Effector memory CD4-positive, alpha-beta T cell (primary cell): ENCODE results near the gene FAM193A.

Experiments used
- DNase-seq, 3 donors: peaks; one replicate each; pipeline ENCODE4 v3.0.0-alpha.2; 2020
- H3K27ac ChIP-seq: 2 replicates; pipeline ENCODE4 v1.7.0; 2013; ENCODE audit warnings: mild to moderate bottlenecking, low read length, moderate library complexity; ENCODE audit not compliant: insufficient read depth, poor library complexity, severe bottlenecking
- H3K27me3 ChIP-seq: replicated peaks from 2 replicates; pipeline ENCODE4 v1.7.0; 2013; ENCODE audit warnings: mild to moderate bottlenecking, low read length; ENCODE audit not compliant: insufficient read depth, control insufficient read depth, poor library complexity, severe bottlenecking
- H3K36me3 ChIP-seq: 2 replicates; pipeline ENCODE4 v1.7.0; 2013; ENCODE audit warnings: mild to moderate bottlenecking, low read length, moderate library complexity; ENCODE audit not compliant: control insufficient read depth, insufficient read depth
- H3K4me1 ChIP-seq: 2 replicates; pipeline ENCODE4 v1.7.0; 2013; ENCODE audit warnings: low read length, mild to moderate bottlenecking; ENCODE audit not compliant: control insufficient read depth, insufficient read depth, poor library complexity, severe bottlenecking
- H3K4me3 ChIP-seq: 2 replicates; pipeline ENCODE4 v1.7.0; 2013; ENCODE audit warnings: low read length, low read depth, mild to moderate bottlenecking; ENCODE audit not compliant: insufficient read depth, poor library complexity, severe bottlenecking
- H3K9me3 ChIP-seq: 2 replicates; pipeline ENCODE4 v1.7.0; 2013; ENCODE audit warnings: mild to moderate bottlenecking, low read length, moderate library complexity; ENCODE audit not compliant: control insufficient read depth

FAM193A gene

DNA sequence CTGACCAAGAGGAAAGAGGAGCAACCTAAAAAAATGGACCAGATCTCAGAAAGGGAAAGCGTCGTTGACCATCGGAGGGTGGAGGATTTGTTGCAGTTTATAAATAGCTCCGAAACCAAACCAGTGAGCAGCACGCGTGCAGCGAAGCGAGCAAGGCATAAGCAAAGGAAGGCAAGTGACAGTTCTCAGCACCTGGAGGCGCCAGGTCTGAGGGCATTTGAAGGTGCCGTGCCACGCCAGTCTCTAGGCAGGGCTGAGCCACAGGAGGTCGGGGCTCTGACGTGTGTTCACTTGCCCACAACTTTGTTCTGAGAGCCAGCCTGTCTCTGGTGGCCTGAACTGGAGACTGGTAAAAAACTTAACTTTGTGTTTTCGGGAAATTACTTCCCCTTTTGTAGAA is 160.0 kb downstream of the FAM193A start:
- Histone ChIP-seq H3K36me3 (peaks cover 86% of the 10 kb centered on the region), H3K27me3 (no peaks in the 10 kb centered on the region), H3K4me1 (no peaks in the 10 kb centered on the region), H3K9me3 (no peaks in the 10 kb centered on the region), H3K27ac (no peak overlapping the region), H3K4me3 (no peak overlapping the region)
- no peak for DNase-seq

DNA sequence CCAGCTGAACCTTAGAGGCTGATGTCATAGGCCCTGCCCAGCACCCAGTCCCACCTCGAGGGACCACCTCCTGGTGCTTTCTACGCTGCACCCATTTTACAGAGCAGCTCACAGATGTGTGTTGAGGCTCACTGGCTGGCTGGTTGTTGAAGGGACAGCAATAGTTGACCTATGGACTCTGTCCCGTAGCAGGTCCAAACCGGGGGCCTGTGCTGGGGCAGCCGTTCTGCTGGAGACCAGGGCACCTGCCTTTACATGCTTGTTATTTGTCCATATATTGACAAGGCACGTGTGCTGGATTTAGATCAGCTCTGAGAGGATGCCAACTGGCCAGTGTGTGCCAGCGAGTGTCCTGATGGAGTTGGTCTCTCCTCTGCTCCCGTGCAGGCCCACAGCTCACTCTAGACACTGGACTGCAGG is 161.6 kb downstream of the FAM193A start:
- no peak overlapping the region for H3K27ac ChIP-seq
- peaks cover 86% of the 10 kb centered on the region for H3K36me3 ChIP-seq
- H3K9me3 ChIP-seq: no peaks in the 10 kb centered on the region
- no peaks in the 10 kb centered on the region for H3K4me1 ChIP-seq
- no peak overlapping the region for H3K4me3 ChIP-seq
- H3K27me3 ChIP-seq: no peaks in the 10 kb centered on the region
- no peak for DNase-seq

- Histone ChIP-seq H3K4me3 (no peak overlapping the region), H3K4me1 (no peaks in the 10 kb centered on the region), H3K9me3 (no peaks in the 10 kb centered on the region), H3K36me3 (peaks cover 85% of the 10 kb centered on the region), H3K27ac (no peak overlapping the region), H3K27me3 (no peaks in the 10 kb centered on the region)
- no peak for DNase-seq
Observed at GRCh38 chr4:2698504-2698903, 162.1 kb downstream of the FAM193A start.

DNA sequence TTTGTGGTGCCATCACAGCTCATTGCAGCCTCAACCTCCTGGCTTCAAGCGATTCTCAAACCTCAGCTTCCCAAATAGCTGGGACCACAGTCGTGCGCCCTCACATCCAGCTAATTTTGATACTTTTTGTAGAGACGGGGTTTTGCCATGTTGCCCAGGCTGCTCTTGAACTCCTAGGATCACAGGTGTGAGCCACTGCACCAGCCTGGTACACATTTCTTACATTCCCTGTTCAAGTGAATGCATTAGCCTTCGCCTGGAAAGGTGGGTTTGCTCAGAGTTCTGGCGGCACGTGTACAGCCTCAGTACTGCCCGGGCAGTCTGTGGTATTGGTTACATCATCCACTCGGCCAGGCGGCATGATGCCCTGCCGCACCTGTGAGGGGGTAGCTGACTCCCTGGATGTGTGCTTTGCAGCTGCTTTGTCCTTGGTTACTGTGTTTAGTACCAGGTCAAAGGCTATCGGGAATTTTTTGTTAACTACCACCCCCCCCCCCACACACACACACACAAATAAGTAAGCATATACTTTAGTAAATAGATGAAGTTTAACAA is 162.6 kb downstream of the FAM193A start:
- Histone ChIP-seq H3K36me3 (peaks cover 84% of the 10 kb centered on the region), H3K27ac (no peak overlapping the region), H3K27me3 (no peaks in the 10 kb centered on the region), H3K4me3 (no peak overlapping the region), H3K4me1 (no peaks in the 10 kb centered on the region), H3K9me3 (no peaks in the 10 kb centered on the region)
- no peak for DNase-seq

- Histone ChIP-seq H3K27ac (no peak overlapping the region), H3K27me3 (no peaks in the 10 kb centered on the region), H3K9me3 (no peaks in the 10 kb centered on the region), H3K4me1 (no peaks in the 10 kb centered on the region), H3K4me3 (no peak overlapping the region), H3K36me3 (peaks cover 79% of the 10 kb centered on the region)
- DNase-seq: no peak
Observed at GRCh38 chr4:2699534-2699933, 163.1 kb downstream of the FAM193A start.

DNA sequence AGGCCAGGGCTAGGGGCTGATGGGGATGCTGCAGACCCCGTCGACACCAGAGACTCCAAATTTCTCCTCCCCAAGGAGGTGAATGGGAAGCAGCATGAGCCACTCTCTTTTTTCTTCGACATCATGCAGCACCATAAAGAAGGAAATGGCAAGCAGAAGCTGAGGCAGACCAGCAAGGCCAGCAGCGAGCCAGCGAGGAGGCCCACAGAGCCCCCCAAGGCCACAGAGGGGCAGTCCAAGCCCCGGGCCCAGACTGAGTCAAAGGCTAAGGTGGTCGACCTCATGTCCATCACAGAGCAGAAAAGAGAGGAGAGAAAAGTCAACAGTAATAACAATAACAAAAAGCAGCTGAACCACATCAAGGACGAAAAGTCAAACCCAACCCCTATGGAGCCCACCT is 163.6 kb downstream of the FAM193A start:
- Histone ChIP-seq H3K36me3 (peaks cover 74% of the 10 kb centered on the region), H3K27ac (no peak overlapping the region)

GRCh38 chr4:2702361-2702760 is 165.9 kb downstream of the FAM193A start:
- no peak for DNase-seq
- Histone ChIP-seq H3K27me3 (no peaks in the 10 kb centered on the region), H3K36me3 (peaks cover 55% of the 10 kb centered on the region)

More for the DNA sequence above, 163.6 kb downstream of the FAM193A start:
- H3K4me1 ChIP-seq: no peaks in the 10 kb centered on the region
- no peaks in the 10 kb centered on the region for H3K9me3 ChIP-seq
- H3K4me3 ChIP-seq: no peak overlapping the region
- DNase-seq: no peak
- no peaks in the 10 kb centered on the region for H3K27me3 ChIP-seq

DNA sequence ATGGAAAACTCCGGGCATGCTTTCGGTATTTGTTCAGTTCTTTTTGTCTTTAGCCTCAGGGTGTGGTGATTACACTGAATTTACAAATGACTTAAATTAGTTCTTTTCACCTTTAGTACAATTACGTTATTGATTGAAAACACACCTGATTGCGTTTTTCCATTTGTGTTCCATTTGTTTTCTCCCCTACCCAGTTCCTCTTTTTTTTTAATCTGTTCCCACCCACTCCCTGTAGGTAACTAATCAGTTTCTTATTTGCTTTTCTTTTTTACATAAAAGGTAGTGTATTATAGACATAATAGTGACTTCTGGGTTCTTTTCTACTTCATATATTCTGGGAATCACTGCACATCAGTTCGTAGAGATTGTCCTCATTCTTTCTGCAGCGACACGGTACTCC is 166.3 kb downstream of the FAM193A start:
- no peak overlapping the region for H3K27ac ChIP-seq
- peaks cover 51% of the 10 kb centered on the region for H3K36me3 ChIP-seq
- H3K4me3 ChIP-seq: no peak overlapping the region
- no peaks in the 10 kb centered on the region for H3K4me1 ChIP-seq
- no peaks in the 10 kb centered on the region for H3K27me3 ChIP-seq
- DNase-seq: no peak
- no peaks in the 10 kb centered on the region for H3K9me3 ChIP-seq

More at GRCh38 chr4:2702361-2702760, 165.9 kb downstream of the FAM193A start:
- Histone ChIP-seq H3K4me3 (no peak overlapping the region), H3K27ac (no peak overlapping the region), H3K4me1 (no peaks in the 10 kb centered on the region), H3K9me3 (no peaks in the 10 kb centered on the region)

- DNase-seq: no peak
- H3K36me3 ChIP-seq: peaks cover 19% of the 10 kb centered on the region
- H3K4me1 ChIP-seq: peaks cover 13% of the 10 kb centered on the region
- H3K9me3 ChIP-seq: no peaks in the 10 kb centered on the region
- H3K27ac ChIP-seq: no peak overlapping the region
- H3K27me3 ChIP-seq: no peaks in the 10 kb centered on the region
- no peak overlapping the region for H3K4me3 ChIP-seq
Observed at GRCh38 chr4:2712261-2712842, 175.9 kb downstream of the FAM193A start.

DNA sequence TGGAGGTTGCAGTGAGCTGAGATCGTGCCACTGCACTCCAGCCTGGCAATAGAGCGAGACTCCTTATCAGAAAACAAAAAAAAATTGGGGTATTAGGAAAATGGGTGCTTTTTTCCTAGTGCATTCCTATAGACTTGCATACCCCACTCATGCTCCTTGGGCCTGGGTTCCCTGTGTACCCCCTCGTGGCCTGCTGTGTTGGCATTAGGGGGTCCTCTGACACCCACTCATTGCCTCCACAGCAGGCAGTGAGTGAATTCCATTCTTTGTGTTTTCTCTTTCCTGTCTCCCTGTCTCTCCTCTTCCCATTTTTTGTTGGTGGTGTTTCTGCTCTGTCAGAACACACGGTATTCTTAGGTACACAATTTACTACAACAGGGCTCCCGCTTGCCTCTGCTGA is 176.9 kb downstream of the FAM193A start:
- Histone ChIP-seq H3K27me3 (no peaks in the 10 kb centered on the region), H3K9me3 (no peaks in the 10 kb centered on the region), H3K36me3 (peaks cover 23% of the 10 kb centered on the region), H3K27ac (no peak overlapping the region), H3K4me1 (peaks cover 13% of the 10 kb centered on the region), H3K4me3 (no peak overlapping the region)
- DNase-seq: no peak
